NCI-H146 treated with DMSO at 0.1 percent for 48 hours (cell line): Measurements from ENCODE around the gene PCDH19.
"Not testable (repeated sequence)": the region's sequence is repeated elsewhere in the genome, so short reads cannot be mapped to it uniquely, and the experiment has no call there.

Experiments used
- DNase-seq: peaks from one replicate; lab custom pipeline; 2025; ENCODE audit not compliant: unreplicated experiment; lab: John Stamatoyannopoulos, UW

PCDH19 gene, protein sequence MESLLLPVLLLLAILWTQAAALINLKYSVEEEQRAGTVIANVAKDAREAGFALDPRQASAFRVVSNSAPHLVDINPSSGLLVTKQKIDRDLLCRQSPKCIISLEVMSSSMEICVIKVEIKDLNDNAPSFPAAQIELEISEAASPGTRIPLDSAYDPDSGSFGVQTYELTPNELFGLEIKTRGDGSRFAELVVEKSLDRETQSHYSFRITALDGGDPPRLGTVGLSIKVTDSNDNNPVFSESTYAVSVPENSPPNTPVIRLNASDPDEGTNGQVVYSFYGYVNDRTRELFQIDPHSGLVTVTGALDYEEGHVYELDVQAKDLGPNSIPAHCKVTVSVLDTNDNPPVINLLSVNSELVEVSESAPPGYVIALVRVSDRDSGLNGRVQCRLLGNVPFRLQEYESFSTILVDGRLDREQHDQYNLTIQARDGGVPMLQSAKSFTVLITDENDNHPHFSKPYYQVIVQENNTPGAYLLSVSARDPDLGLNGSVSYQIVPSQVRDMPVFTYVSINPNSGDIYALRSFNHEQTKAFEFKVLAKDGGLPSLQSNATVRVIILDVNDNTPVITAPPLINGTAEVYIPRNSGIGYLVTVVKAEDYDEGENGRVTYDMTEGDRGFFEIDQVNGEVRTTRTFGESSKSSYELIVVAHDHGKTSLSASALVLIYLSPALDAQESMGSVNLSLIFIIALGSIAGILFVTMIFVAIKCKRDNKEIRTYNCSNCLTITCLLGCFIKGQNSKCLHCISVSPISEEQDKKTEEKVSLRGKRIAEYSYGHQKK (N-terminal part only)

DNA sequence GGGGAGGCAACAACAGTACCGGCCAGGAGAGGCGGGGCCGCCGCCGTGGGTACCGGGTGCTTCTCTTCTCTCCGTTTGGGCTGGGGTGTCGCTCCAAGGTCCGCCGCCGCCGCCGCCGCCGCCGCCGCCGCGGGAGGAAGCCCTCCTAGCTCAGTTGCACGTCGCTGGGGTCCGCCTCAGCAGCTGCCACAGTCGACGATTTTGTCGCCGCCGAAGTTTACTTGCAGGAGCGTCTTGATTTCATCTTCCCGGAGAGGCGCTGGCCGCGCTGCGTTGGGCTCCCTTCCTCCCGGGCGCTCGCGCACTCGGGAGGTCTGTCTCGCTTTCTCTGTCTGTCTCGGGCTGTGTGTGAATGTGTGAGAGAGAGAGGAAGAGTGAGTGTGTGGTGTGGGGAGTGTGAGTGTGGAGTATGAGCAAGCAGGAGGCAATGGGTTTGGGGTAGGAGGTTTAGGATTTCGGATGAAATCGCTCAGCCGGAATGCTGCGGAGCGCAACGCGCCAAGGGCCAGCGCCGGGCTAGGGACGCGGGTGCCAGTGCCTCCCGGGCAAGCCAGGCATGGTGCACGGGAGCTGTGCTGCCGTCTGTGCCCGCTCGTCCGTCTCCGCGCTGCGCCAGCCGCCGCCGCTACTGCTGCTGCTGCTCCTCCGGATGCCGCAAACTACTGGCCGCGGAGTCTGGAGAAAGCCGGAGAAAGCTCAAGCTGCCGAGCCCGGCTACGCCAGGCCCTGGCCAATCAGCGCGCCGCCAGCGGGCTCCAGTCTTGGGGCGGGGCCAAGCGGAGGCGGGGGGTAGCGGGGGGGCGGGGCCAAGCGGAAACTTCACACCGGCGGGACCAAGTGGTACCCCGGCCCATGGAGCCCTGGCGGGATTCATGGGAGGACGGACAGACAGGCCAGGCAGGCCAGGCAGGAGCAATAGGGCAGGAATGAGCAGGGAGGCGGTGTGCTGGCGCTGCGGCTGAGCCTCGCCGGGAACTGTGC is at the start of gene PCDH19:
Gene PCDH19, minus strand, starts transcription at position 664 of the 981 bp plus-strand sequence. CDS start 1,676 bp downstream, outside the sequence.
- DNase-seq = no peak

DNA sequence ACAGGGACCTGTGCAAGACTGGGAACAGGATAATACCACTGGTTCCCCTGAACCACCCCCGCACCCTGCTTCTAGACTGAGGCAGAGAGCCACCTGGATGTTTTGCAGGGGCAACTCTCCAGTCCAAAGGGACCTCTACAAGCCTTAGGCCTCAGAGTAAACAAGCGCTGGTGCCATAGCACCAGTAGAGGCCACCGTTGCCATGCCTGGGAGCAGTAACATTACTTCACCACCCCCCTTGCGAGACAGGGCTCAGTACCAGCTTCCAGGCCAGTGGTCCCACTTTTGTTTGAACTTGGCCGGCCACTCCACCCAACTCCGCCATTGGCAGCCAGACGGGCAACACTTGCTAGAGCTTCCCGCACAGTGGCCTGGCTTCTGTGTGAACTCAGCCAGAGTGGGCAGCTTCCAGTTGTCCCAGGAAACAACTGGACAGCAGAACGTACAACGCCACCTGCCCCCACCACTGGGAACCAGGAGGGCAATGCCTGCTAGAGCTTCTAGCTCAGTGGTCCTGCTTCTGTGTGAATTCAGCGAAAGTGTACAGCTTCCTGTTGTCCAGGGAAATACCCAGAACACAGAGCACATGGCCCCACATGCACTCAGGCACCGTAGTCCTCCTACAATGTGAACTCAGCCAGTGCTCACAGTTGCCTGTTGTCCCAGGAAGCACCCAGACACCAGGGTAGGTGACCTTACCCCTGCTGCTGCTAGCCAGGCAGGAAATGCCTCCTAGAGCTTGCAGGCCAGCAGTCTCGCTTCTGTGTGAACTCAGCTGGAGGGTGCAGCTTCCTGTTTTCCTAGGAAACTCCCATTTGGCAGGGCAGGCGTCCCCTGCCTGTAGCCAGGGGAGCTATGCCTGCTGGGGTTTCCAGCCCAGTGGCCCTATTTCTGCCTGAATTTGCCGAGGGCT is 39.9 kb upstream of the PCDH19 start:
- no peak for DNase-seq

DNA sequence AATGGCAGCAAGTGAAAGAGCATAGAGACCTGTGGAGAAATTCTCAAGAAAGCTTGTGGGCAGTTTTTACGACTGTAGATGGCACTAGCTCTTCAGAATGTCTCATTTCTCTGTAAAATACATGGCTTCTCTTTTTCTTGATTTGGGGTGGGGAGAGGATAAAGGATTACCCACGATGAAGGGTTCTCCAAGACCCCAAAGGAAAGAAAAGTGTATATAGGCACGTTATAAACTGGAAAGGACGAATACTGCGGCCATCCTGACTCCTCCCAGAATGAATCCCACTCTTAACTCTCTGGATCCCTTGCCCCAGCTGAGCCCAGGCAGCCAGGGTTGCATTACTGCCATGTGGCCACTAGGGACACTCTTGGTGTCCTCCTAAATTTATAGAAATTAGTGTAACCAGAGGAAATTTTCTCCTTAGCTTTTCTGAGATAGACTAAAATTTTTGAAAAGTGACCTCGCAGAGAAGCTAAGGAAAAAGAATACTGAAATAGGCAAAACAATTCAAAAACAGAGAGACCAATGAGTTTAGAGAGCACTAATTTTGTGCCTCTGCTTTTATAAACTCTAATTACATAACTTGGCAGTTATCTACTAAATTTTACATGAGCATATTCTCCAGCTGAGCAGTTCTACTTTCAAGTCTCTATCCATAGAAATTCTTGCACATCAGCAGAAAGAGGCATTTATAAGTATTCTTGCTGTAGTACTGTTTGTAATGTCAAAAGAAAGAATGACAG is 37.8 kb upstream of the PCDH19 start:
- no peak for DNase-seq

GRCh38 chrX:100445593-100445992 is 35.5 kb upstream of the PCDH19 start:
- no peak for DNase-seq

- DNase-seq = not testable (repeated sequence)
These were observed 31.2 kb upstream of the PCDH19 start for GRCh38 chrX:100441321-100441720.

- no peak for DNase-seq
These were observed 29.9 kb upstream of the PCDH19 start for GRCh38 chrX:100440006-100440405.

GRCh38 chrX:100435726-100436125 is 25.7 kb upstream of the PCDH19 start:
- DNase-seq = no peak

DNA sequence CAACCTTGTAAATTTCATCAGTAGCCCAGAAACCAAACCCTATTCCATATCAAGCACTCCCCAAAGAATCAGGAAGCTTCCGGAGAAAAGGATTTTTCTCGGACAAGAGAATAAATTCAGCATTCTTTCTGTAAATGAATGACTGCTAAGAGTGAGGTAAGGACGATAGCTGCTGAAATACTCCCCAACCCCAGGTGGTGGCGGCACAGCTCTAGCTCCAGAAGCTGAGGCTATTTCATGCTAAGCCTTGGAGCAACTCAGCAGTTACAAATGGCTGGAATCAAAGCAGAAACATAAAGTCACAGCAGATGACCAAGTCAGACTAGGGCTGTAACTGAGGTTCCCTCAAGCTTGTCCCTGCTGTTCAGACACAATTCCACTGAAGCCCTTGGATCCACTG is 13.9 kb upstream of the PCDH19 start:
- no peak for DNase-seq

DNA sequence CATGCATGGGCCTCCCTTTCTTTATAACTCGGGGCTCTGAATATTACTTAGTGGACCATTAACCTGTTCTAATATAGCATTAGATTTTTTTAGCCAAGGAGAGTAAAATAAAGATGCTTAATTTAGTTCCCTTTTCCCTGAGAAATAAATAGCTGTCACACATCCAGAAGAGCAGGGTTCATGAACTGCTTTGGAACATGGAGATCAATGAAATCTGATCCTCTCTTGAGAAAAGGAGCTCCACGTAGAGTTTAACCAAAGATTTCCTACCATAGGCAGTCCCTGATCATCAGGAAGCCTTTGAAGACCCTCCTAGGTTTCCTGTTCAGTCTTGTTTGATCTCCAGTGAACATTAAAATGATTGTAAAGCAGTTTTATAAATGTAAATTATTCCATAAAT is 8.5 kb upstream of the PCDH19 start:
- no peak for DNase-seq

DNA sequence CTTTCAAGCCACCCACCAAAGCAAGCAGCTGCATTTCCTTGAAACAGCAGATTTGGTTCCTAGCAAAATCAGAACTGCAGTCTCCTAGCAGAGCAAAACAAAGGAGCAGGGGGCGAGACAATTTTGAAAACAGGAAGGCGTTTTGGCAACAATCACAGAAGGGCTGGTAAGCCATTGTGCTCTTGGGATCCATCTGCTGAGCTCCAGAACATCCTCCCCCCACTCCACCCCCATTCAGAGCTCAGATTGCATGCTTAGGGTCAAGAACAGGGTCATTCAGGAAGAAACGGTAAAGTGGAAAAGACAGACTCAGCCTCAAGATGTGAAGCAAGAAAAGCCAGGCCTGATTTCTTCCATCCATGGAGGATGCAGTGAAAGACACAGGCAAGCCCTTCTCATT is 7.6 kb upstream of the PCDH19 start:
- DNase-seq = no peak

DNA sequence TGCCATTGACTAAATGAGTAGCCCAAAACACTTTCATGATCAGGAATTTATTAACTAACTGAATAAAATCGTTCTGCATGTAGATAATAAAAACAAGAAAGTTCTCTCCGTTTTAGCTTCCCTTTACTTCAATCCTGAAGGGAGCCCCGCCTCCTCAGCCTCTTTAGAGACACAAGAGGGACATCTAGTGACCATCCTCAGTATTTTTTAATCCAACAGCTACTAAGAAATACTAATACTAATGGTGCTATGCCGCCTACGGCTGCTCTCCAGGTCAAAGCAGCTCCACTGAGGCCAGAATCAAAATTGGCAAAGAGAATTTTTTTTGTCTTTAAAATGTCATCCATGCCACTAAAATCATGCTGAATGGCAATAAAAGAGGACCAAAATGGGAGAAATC is 3.2 kb upstream of the PCDH19 start:
- DNase-seq = no peak

- DNase-seq = no peak
These were observed 2.0 kb upstream of the PCDH19 start for GRCh38 chrX:100411802-100412715.

GRCh38 chrX:100410901-100411801 is 1.1 kb upstream of the PCDH19 start:
- DNase-seq = no peak

- DNase-seq = no peak
These were observed 1.1 kb downstream of the PCDH19 start for GRCh38 chrX:100408713-100409609.

DNA sequence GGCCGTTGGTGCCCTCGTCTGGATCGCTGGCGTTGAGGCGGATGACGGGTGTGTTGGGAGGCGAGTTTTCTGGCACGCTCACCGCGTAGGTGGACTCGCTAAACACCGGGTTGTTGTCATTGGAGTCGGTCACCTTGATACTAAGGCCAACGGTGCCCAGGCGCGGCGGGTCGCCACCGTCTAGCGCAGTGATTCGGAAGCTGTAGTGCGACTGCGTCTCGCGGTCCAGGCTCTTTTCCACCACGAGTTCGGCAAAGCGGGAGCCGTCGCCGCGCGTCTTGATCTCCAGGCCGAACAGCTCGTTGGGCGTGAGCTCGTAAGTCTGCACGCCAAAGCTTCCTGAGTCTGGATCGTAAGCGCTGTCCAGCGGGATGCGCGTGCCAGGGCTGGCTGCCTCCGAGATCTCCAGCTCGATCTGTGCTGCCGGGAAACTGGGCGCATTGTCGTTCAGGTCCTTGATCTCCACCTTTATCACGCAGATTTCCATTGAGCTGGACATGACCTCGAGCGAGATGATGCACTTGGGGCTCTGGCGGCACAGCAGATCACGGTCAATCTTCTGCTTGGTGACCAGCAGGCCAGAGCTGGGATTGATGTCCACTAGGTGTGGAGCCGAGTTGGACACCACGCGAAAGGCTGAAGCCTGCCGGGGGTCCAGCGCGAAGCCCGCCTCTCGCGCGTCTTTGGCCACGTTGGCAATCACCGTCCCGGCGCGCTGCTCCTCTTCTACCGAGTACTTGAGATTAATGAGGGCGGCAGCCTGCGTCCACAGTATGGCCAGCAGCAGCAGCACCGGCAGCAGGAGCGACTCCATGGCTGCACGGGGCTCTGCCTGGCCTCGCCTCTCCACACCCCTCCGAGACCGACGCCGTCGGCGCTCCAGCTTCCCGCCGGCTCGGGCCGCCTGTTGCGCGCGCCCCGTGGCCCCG is 2.0 kb downstream of the PCDH19 start:
- no peak for DNase-seq
